GM12878 (cell line): Measurements from ENCODE around the gene RBBP8NL. TPM values are rescaled to one million over a fixed set of nuclear protein-coding genes. Genes with fewer than 3 reads are reported as not detected.

Experiments used
- ATAC-seq: fragments of 200-7000 bp; cut with Tn5 transposase; 3 replicates; pipeline ENCODE4 v1.9.1; 2020; ENCODE audit warnings: mild to moderate bottlenecking, moderate library complexity
- BruUV-seq: library from RNA; stranded (reverse); fragments of 400-500 nt; replicated peaks from 2 replicates; lab custom pipeline; 2021; lab: Mats Ljungman, UMichigan
- CTCF ChIA-PET: fragments of 300-600 bp; sonication (Branson Sonifier 250); formaldehyde crosslinking; extraction: SDS; loops from one replicate; lab custom pipeline; 2021; ENCODE audit warnings: inconsistent platforms; lab: Yijun Ruan, JAX
- POLR2A ChIA-PET: fragments of 350-600 bp; formaldehyde crosslinking; extraction: SDS; loops from one replicate; lab custom pipeline; 2021; ENCODE audit warnings: inconsistent platforms; lab: Charles Lee
- RAD21 ChIA-PET: fragments of 300-600 bp; sonication (Branson Sonifier 250); formaldehyde crosslinking; loops from one replicate; lab custom pipeline; 2023; ENCODE audit warnings: antibody characterized with exemption; ENCODE audit not compliant: unreplicated experiment; lab: Charles Lee
- SMC1A ChIA-PET: fragments of 300-600 bp; sonication (Branson Sonifier 250); formaldehyde crosslinking; loops from one replicate; lab custom pipeline; 2023; ENCODE audit not compliant: unreplicated experiment, uncharacterized antibody; lab: Charles Lee
- DNase-seq: peaks from one replicate; pipeline ENCODE4 v3.0.0-alpha.2; 2011; ENCODE audit warnings: low read depth, low spot score
- FAIRE-seq: peaks from 3 replicates; lab custom pipeline; 2011; peaks lifted over from hg19 to GRCh38; lab: Jason Lieb, UNC
- H2AFZ ChIP-seq: 2 replicates; pipeline ENCODE4 v1.6.0; 2011; ENCODE audit warnings: low read depth, low read length, control low read depth; ENCODE audit not compliant: control insufficient read depth
- H3K27ac ChIP-seq: 2 replicates; pipeline ENCODE4 v1.5.1; 2011; ENCODE audit warnings: control low read depth; ENCODE audit not compliant: control insufficient read depth, insufficient read depth
- H3K27me3 ChIP-seq, 2 experiments: replicated peaks in 1 of 2; 2 replicates each; pipeline versions ENCODE4 v1.6.0 to v1.6.1; 2011; ENCODE audit warnings: low read length in 1 of 2; ENCODE audit not compliant: control insufficient read depth in 2 of 2, insufficient read depth in 2 of 2
- H3K36me3 ChIP-seq, 2 experiments: 2 replicates each; pipeline ENCODE4 v1.5.1; 2011; ENCODE audit warnings: low read length in 1 of 2; ENCODE audit not compliant: control insufficient read depth in 2 of 2, insufficient read depth in 2 of 2
- H3K4me1 ChIP-seq: 2 replicates; pipeline ENCODE4 v1.6.1; 2011; ENCODE audit warnings: mild to moderate bottlenecking, low read length, moderate library complexity, mixed read lengths; ENCODE audit not compliant: control insufficient read depth, insufficient read depth
- H3K4me2 ChIP-seq: 2 replicates; pipeline ENCODE4 v1.6.0; 2011; ENCODE audit warnings: control low read depth; ENCODE audit not compliant: control insufficient read depth, insufficient read depth
- H3K4me3 ChIP-seq: fragments of 200-600 bp; sonication (generic); 2 replicates; pipeline ENCODE4 v1.5.1; 2016
- H3K79me2 ChIP-seq: 2 replicates; pipeline ENCODE4 v1.6.0; 2011; ENCODE audit warnings: low read length; ENCODE audit not compliant: control insufficient read depth, insufficient read depth
- H3K9ac ChIP-seq: 2 replicates; pipeline ENCODE4 v1.8.0; 2011; ENCODE audit warnings: low read length, control low read depth, mixed read lengths; ENCODE audit not compliant: control insufficient read depth, insufficient read depth
- H3K9me3 ChIP-seq: replicated peaks from 3 replicates; pipeline ENCODE4 v1.5.1; 2011; ENCODE audit warnings: mild to moderate bottlenecking, low read length; ENCODE audit not compliant: control insufficient read depth, insufficient read depth
- H4K20me1 ChIP-seq: 2 replicates; pipeline ENCODE4 v1.6.0; 2011; ENCODE audit not compliant: control insufficient read depth, insufficient read depth
- DPF2 ChIP-seq: fragments of 450-650 bp; IDR thresholded peaks from 2 replicates; pipeline ENCODE4 v1.6.1; 2017; ENCODE audit warnings: mild to moderate bottlenecking
- ELK1 ChIP-seq: IDR thresholded peaks from 2 replicates; pipeline ENCODE4 v1.6.1; 2012; ENCODE audit warnings: low read depth, low read length, improper control_type of control experiment
- IKZF1 ChIP-seq: fragments of 450-650 bp; conservative IDR thresholded peaks from 2 replicates; pipeline ENCODE4 v1.6.1; 2017; ENCODE audit warnings: antibody characterized with exemption, mild to moderate bottlenecking
- PML ChIP-seq: IDR thresholded peaks from 2 replicates; pipeline ENCODE4 v1.6.1; 2012; ENCODE audit warnings: low read length, inconsistent platforms
- RAD51 ChIP-seq: fragments of 450-650 bp; IDR thresholded peaks from 2 replicates; pipeline ENCODE4 v1.6.1; 2016; ENCODE audit warnings: moderate library complexity, mild to moderate bottlenecking, inconsistent platforms
- SREBF2 ChIP-seq: IDR thresholded peaks from 2 replicates; pipeline ENCODE4 v1.6.1; 2012; ENCODE audit warnings: mild to moderate bottlenecking, low read length
- SUPT20H ChIP-seq: IDR thresholded peaks from 2 replicates; pipeline ENCODE4 v1.6.1; 2011; ENCODE audit warnings: low read depth, mild to moderate bottlenecking, low read length, moderate library complexity, borderline replicate concordance; ENCODE audit not compliant: control insufficient read depth
- WRNIP1 ChIP-seq: IDR thresholded peaks from 2 replicates; pipeline ENCODE4 v1.6.1; 2011; ENCODE audit warnings: low read depth, low read length, improper control_type of control experiment, borderline replicate concordance
- ZBTB4 ChIP-seq: fragments of 450-650 bp; formaldehyde crosslinking; IDR thresholded peaks from 2 replicates; pipeline ENCODE4 v1.4.0; 2022; ENCODE audit warnings: mild to moderate bottlenecking, moderate library complexity
- ZNF207 ChIP-seq: fragments of 450-650 bp; IDR thresholded peaks from 2 replicates; pipeline ENCODE4 v1.6.1; 2014; ENCODE audit warnings: antibody characterized with exemption, mild to moderate bottlenecking, borderline replicate concordance
- WGBS: methylation state at CpG from one replicate; pipeline ENCODE4 v1.1.6; 2016; ENCODE audit warnings: low lambda C conversion rate; ENCODE audit not compliant: insufficient replicate concordance, insufficient coverage; ENCODE audit errors: missing lambda C conversion rate; 5-methylcytosine and 5-hydroxymethylcytosine counted together
- in situ Hi-C: fragments of 300-500 bp; cut with MboI; formaldehyde crosslinking; loops from 9 replicates; pipeline ENCODE4 v1.14.3; 2018; ENCODE audit warnings: mixed read lengths
- intact Hi-C: fragments of 100-400 bp; cut with micrococcal nuclease; formaldehyde crosslinking; loops from one replicate; pipeline ENCODE4 v1.14.2; 2022; ENCODE audit not compliant: unreplicated experiment
- polyA plus RNA-seq, 11 experiments: library from polyadenylated mRNA; depleted of rRNA in 4 of 11; unstranded in 6 of 11; stranded (reverse) in 5 of 11; fragments of >200 nt; fragmentation: Nextera tagmentation in 4 of 11; fragmentation: Illumina TruSeq in 1 of 11; extraction: Ambion mirVana in 4 of 11; extraction: Trizol in 1 of 11; gene quantifications; 1 replicate in 1 of 11; 2 replicates in 10 of 11; pipeline versions ENCODE4 v1.2.1 to v1.2.3, GENCODE V29; 2011 to 2016; ENCODE audit warnings: inconsistent platforms in 2 of 11, missing spikeins in 2 of 11, low read depth in 1 of 11
- total RNA-seq, 4 experiments: library from RNA; depleted of rRNA in 3 of 4; stranded (reverse); fragments of >200 nt in 3 of 4; fragmentation: Illumina TruSeq in 1 of 4; extraction: Trizol in 1 of 4; gene quantifications; 2 replicates each; pipeline versions ENCODE4 v1.2.1 to v1.2.3, GENCODE V29; 2013 to 2021
- TF ChIP-seq, protein P1 (sequence below): fragments of 450-650 bp; IDR thresholded peaks from 2 replicates; pipeline ENCODE4 v1.6.1; 2018; ENCODE audit warnings: mild to moderate bottlenecking, low read depth, moderate library complexity; ENCODE audit not compliant: partially characterized antibody

Gene RBBP8NL
- total and polyA plus RNA-seq, 10 of the 15 experiments (the other 5 are each of a cell fraction or from before 2014, with no cell fraction given): not detected

DNA sequence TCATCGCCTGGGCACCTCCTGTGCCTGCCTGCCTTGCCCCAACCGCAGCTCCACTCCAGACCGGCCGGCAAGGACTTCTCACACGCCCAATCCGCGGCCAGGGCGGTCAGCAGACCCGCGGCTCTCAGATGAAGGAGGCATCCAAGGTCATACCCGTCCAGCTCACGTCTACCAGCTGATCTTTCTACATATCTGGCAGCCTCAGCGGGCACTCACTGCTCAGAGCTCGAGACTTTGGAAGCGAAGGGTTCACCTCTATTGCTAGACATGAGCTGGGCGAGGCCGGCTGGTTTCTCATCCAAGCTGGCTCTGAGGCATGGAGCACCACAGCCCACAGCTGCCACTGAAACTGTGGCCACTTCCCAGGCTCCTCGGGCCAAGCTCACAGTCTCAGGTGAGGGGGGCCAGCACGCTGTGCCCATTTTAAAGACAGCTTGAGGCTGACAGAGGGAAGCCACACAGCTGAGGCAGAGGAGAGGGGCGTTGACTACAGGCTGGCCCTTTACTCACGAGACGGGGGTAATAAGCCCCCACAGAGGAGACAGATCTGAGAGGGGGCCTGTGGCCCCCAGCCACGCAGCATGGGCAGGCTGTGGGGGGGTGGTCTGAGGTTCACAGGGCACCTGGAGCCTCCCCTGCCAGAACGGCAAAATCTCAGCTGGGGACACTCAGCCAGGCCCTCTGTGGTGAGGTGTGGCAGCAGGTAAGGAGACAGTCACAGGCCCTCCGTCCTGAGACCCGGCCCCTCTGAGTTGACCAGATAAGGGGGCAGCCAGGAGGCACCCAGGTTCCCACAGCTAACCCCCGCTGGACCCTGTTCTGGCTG, 62.2 kb downstream of the RBBP8NL start (continued):
- TF ChIP-seq ELK1: no peak

DNA sequence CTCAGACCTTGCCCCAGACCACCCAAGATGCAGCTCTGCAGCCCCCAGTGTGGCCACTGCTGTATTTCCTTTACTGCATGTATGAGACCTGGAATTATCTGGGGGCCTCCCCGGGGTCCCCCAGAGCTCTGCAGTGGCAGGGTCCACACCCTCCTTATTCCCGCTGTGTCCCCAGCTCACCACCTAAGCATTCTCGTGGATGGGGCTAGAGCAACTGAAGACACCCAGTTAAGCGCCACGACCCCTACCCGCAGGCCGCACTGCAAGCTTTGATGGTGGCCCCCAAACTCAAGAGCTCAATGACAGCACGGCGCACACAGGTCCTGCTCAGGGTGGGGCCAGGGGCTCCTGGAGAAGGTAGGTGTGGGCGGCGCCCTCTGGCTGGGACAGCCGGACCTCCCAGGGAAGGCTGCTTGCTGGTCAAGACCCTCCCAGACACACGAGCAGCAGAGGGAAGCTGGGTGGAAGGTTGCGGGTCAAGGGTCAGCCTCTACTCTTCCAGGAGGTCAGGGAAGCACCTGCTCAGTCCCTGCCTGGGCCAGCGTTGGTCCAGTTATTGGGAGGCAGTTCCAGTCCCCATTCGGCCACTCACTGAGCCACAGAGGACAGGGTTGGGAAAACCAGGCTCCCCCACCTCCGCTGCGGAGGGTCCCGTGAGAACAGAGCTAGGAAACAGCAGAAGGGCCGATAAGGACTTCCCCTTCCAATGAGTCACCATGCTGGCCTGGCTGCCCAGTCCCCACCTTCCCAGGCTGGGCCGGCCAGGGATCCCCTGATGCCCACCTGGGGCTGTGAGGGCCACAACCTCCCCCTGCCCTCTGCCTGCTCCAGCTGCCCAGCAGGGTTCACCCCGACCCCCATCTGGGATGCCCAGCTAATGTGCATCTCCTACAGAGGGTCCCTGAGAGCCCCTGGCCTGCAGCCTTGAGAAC, 63.2 kb downstream of the RBBP8NL start:
- CTCF ChIA-PET: interaction anchor here (0.7 to 1.6 kb wide), 2 partner anchors 27 to 63 kb away, joined by 3 read pairs; no protein-coding TSS in a partner anchor
- peaks cover 5% of the 10 kb centered on the region for H3K4me1 ChIP-seq
- no peak for ATAC-seq
- SMC1A ChIA-PET: no interaction called here
- POLR2A ChIA-PET: no interaction called here
- H2AFZ ChIP-seq: no peak overlapping the region
- no peak overlapping the region for H3K4me2 ChIP-seq
- RAD21 ChIA-PET: no interaction called here
- in situ Hi-C loops: no loop called here
- no peak overlapping the region for H3K9ac ChIP-seq
- BruUV-seq: no TSS peak
- H3K27ac ChIP-seq: no peak overlapping the region
- H3K36me3 ChIP-seq: no peaks in the 10 kb centered on the region
- no peak overlapping the region for H3K4me3 ChIP-seq
- H3K79me2 ChIP-seq: no peaks in the 10 kb centered on the region
- H3K27me3 ChIP-seq: peaks cover 3 to 14% of the 10 kb centered on the region in 2 experiments
- TF ChIP-seq IKZF1 (no peak), SUPT20H (no peak), PML (no peak), ZNF207 (no peak), ZBTB4 (no peak), WRNIP1 (no peak), DPF2 (no peak), SREBF2 (no peak), RAD51 (no peak)
- TF ChIP-seq, protein P1, sequence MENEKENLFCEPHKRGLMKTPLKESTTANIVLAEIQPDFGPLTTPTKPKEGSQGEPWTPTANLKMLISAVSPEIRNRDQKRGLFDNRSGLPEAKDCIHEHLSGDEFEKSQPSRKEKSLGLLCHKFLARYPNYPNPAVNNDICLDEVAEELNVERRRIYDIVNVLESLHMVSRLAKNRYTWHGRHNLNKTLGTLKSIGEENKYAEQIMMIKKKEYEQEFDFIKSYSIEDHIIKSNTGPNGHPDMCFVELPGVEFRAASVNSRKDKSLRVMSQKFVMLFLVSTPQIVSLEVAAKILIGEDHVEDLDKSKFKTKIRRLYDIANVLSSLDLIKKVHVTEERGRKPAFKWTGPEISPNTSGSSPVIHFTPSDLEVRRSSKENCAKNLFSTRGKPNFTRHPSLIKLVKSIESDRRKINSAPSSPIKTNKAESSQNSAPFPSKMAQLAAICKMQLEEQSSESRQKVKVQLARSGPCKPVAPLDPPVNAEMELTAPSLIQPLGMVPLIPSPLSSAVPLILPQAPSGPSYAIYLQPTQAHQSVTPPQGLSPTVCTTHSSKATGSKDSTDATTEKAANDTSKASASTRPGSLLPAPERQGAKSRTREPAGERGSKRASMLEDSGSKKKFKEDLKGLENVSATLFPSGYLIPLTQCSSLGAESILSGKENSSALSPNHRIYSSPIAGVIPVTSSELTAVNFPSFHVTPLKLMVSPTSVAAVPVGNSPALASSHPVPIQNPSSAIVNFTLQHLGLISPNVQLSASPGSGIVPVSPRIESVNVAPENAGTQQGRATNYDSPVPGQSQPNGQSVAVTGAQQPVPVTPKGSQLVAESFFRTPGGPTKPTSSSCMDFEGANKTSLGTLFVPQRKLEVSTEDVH: no peak
- no peaks in the 10 kb centered on the region for H4K20me1 ChIP-seq
- WGBS: 72% methylated on average over 21 of the region's 22 CpGs
- intact Hi-C loops: no loop called here
- no peak for FAIRE-seq
- DNase-seq: no peak
- no peaks in the 10 kb centered on the region for H3K9me3 ChIP-seq
